SK-N-SH treated with all-trans-retinoic acid at 6 μM for 48 hours (cell line): ENCODE results near the gene DOK6.

ENCODE experiments used
- ATAC-seq: fragments of 200-7000 bp; cut with Tn5 transposase; 3 replicates; pipeline ENCODE4 v1.9.1; 2020; ENCODE audit warnings: mild to moderate bottlenecking, moderate library complexity
- ARNTL ChIP-seq: fragments of 450-650 bp; formaldehyde crosslinking; IDR thresholded peaks from 2 replicates; pipeline ENCODE4 v1.5.0; 2020; ENCODE audit warnings: low read depth, mild to moderate bottlenecking, moderate library complexity, borderline replicate concordance
- BACH2 ChIP-seq: fragments of 250-450 bp; sonication (Bioruptor Pico); IDR thresholded peaks from 2 replicates; pipeline ENCODE4 v1.9.0; 2021; ENCODE audit warnings: mild to moderate bottlenecking, borderline replicate concordance
- CSDC2 ChIP-seq: fragments of 250-450 bp; sonication (Bioruptor Pico); IDR thresholded peaks from 2 replicates; pipeline ENCODE4 v1.5.0; 2020; ENCODE audit warnings: mild to moderate bottlenecking, moderate library complexity
- ESRRG ChIP-seq: fragments of 250-450 bp; sonication (Bioruptor Pico); IDR thresholded peaks from 2 replicates; pipeline ENCODE4 v1.6.1; 2021; ENCODE audit warnings: mild to moderate bottlenecking
- GLIS3 ChIP-seq: fragments of 250-450 bp; sonication (Bioruptor Pico); IDR thresholded peaks from 2 replicates; pipeline ENCODE4 v1.5.0; 2020; ENCODE audit warnings: mild to moderate bottlenecking, moderate library complexity
- ISL1 ChIP-seq: fragments of 250-450 bp; sonication (Bioruptor Pico); IDR thresholded peaks from 2 replicates; pipeline ENCODE4 v2.1.2; 2022; ENCODE audit warnings: mild to moderate bottlenecking, moderate library complexity
- OSR1 ChIP-seq: fragments of 250-450 bp; sonication (Bioruptor Pico); IDR thresholded peaks from 2 replicates; pipeline ENCODE4 v1.8.0; 2022; ENCODE audit warnings: moderate library complexity, mild to moderate bottlenecking, inconsistent platforms
- PPARA ChIP-seq: fragments of 250-450 bp; sonication (Bioruptor Pico); IDR thresholded peaks from 2 replicates; pipeline ENCODE4 v1.5.0; 2020; ENCODE audit warnings: mild to moderate bottlenecking, borderline replicate concordance
- RARB ChIP-seq: fragments of 250-450 bp; sonication (Bioruptor Pico); IDR thresholded peaks from 2 replicates; pipeline ENCODE4 v1.8.0; 2021; ENCODE audit warnings: mild to moderate bottlenecking, moderate library complexity
- SNAI2 ChIP-seq: fragments of 250-450 bp; sonication (Bioruptor Pico); IDR thresholded peaks from 2 replicates; pipeline ENCODE4 v1.5.0; 2020; ENCODE audit warnings: mild to moderate bottlenecking, moderate library complexity
- TCF4 ChIP-seq: fragments of 250-450 bp; sonication (Bioruptor Pico); IDR thresholded peaks from 2 replicates; pipeline ENCODE4 v1.8.0; 2021; ENCODE audit warnings: mild to moderate bottlenecking, moderate library complexity, borderline replicate concordance
- TOX ChIP-seq: fragments of 250-450 bp; sonication (Bioruptor Pico); IDR thresholded peaks from 2 replicates; pipeline ENCODE4 v1.8.0; 2021; ENCODE audit warnings: mild to moderate bottlenecking, moderate library complexity, borderline replicate concordance
- ZC3H10 ChIP-seq: fragments of 250-450 bp; sonication (Bioruptor Pico); IDR thresholded peaks from 2 replicates; pipeline ENCODE4 v1.5.1; 2021; ENCODE audit warnings: mild to moderate bottlenecking, moderate library complexity
- ZFP3 ChIP-seq: fragments of 250-450 bp; sonication (Bioruptor Pico); IDR thresholded peaks from 2 replicates; pipeline ENCODE4 v1.5.0; 2020; ENCODE audit warnings: mild to moderate bottlenecking, moderate library complexity
- ZFP30 ChIP-seq: fragments of 450-650 bp; formaldehyde crosslinking; IDR thresholded peaks from 2 replicates; pipeline ENCODE4 v1.5.0; 2022; ENCODE audit warnings: mild to moderate bottlenecking, moderate library complexity
- ZNF70 ChIP-seq: fragments of 450-650 bp; formaldehyde crosslinking; IDR thresholded peaks from 2 replicates; pipeline ENCODE4 v1.5.0; 2020; ENCODE audit warnings: mild to moderate bottlenecking, moderate library complexity
- ZNF8 ChIP-seq: fragments of 450-650 bp; formaldehyde crosslinking; IDR thresholded peaks from 2 replicates; pipeline ENCODE4 v1.5.0; 2020; ENCODE audit warnings: mild to moderate bottlenecking, moderate library complexity
- TF ChIP-seq, protein P1 (sequence below): fragments of 250-450 bp; sonication (Bioruptor Pico); IDR thresholded peaks from 2 replicates; pipeline ENCODE4 v1.8.0; 2020; ENCODE audit warnings: mild to moderate bottlenecking, moderate library complexity, borderline replicate concordance
- TF ChIP-seq, protein P2 (sequence below): fragments of 250-450 bp; sonication (Bioruptor Pico); IDR thresholded peaks from 2 replicates; pipeline ENCODE4 v1.5.1; 2020; ENCODE audit warnings: low read depth, mild to moderate bottlenecking, moderate library complexity
- TF ChIP-seq, protein P3 (sequence below): fragments of 250-450 bp; sonication (Bioruptor Pico); IDR thresholded peaks from 2 replicates; pipeline ENCODE4 v1.5.0; 2020; ENCODE audit warnings: mild to moderate bottlenecking, moderate library complexity
- TF ChIP-seq, protein P4 (sequence below): fragments of 250-450 bp; sonication (Bioruptor Pico); IDR thresholded peaks from 2 replicates; pipeline ENCODE4 v1.5.1; 2021; ENCODE audit warnings: mild to moderate bottlenecking, moderate library complexity
- TF ChIP-seq, protein P5 (sequence below): fragments of 250-450 bp; sonication (Bioruptor Pico); IDR thresholded peaks from 2 replicates; pipeline ENCODE4 v1.8.0; 2021; ENCODE audit warnings: low read depth, mild to moderate bottlenecking, moderate library complexity, borderline replicate concordance

Gene DOK6

GRCh38 chr18:69874058-69874457 lies 473.4 kb downstream of the DOK6 start:
- TF ChIP-seq ZNF8 (no peak), ZC3H10 (CRISPR knock-in tag) (no peak), ISL1 (CRISPR knock-in tag) (no peak), CSDC2 (CRISPR knock-in tag) (no peak), ZFP3 (CRISPR knock-in tag) (no peak), SNAI2 (CRISPR knock-in tag) (no peak), TCF4 (CRISPR knock-in tag) (no peak), ZNF70 (no peak), TOX (no peak), OSR1 (CRISPR knock-in tag) (no peak), ESRRG (CRISPR knock-in tag) (no peak), ZFP30 (CRISPR knock-in tag) (no peak), BACH2 (CRISPR knock-in tag) (no peak), PPARA (CRISPR knock-in tag) (no peak), RARB (no peak), ARNTL (no peak), GLIS3 (CRISPR knock-in tag) (no peak)
- TF ChIP-seq, protein P1, sequence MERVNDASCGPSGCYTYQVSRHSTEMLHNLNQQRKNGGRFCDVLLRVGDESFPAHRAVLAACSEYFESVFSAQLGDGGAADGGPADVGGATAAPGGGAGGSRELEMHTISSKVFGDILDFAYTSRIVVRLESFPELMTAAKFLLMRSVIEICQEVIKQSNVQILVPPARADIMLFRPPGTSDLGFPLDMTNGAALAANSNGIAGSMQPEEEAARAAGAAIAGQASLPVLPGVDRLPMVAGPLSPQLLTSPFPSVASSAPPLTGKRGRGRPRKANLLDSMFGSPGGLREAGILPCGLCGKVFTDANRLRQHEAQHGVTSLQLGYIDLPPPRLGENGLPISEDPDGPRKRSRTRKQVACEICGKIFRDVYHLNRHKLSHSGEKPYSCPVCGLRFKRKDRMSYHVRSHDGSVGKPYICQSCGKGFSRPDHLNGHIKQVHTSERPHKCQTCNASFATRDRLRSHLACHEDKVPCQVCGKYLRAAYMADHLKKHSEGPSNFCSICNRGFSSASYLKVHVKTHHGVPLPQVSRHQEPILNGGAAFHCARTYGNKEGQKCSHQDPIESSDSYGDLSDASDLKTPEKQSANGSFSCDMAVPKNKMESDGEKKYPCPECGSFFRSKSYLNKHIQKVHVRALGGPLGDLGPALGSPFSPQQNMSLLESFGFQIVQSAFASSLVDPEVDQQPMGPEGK (CRISPR knock-in tag) = no peak
- TF ChIP-seq, protein P2, sequence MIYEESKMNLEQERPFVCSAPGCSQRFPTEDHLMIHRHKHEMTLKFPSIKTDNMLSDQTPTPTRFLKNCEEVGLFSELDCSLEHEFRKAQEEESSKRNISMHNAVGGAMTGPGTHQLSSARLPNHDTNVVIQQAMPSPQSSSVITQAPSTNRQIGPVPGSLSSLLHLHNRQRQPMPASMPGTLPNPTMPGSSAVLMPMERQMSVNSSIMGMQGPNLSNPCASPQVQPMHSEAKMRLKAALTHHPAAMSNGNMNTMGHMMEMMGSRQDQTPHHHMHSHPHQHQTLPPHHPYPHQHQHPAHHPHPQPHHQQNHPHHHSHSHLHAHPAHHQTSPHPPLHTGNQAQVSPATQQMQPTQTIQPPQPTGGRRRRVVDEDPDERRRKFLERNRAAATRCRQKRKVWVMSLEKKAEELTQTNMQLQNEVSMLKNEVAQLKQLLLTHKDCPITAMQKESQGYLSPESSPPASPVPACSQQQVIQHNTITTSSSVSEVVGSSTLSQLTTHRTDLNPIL (CRISPR knock-in tag) = no peak
- TF ChIP-seq, protein P3, sequence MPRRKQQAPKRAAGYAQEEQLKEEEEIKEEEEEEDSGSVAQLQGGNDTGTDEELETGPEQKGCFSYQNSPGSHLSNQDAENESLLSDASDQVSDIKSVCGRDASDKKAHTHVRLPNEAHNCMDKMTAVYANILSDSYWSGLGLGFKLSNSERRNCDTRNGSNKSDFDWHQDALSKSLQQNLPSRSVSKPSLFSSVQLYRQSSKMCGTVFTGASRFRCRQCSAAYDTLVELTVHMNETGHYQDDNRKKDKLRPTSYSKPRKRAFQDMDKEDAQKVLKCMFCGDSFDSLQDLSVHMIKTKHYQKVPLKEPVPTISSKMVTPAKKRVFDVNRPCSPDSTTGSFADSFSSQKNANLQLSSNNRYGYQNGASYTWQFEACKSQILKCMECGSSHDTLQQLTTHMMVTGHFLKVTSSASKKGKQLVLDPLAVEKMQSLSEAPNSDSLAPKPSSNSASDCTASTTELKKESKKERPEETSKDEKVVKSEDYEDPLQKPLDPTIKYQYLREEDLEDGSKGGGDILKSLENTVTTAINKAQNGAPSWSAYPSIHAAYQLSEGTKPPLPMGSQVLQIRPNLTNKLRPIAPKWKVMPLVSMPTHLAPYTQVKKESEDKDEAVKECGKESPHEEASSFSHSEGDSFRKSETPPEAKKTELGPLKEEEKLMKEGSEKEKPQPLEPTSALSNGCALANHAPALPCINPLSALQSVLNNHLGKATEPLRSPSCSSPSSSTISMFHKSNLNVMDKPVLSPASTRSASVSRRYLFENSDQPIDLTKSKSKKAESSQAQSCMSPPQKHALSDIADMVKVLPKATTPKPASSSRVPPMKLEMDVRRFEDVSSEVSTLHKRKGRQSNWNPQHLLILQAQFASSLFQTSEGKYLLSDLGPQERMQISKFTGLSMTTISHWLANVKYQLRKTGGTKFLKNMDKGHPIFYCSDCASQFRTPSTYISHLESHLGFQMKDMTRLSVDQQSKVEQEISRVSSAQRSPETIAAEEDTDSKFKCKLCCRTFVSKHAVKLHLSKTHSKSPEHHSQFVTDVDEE = no peak
- no peak for ATAC-seq

DNA sequence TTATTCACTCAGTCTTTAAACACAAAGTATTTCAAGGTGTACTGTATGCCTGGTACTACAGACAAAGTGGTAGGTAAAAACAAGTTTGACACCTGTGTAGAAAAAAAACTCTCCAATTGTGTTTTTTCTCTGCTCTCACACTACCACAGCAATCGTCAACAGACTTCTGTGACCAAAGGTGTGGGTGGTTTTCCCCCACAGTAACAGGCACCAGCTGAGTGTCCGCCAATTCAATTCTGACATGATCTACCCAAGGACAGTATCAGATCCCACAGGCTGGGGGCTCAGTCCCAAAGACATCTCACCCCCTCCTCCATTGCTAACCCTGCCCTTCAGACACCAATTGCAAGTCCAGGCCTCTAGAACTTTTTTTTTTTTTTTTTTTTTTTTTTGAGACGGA lies 475.8 kb downstream of the DOK6 start:
- TF ChIP-seq TCF4 (CRISPR knock-in tag) = no peak
- no peak for TF ChIP-seq GLIS3 (CRISPR knock-in tag)
- TF ChIP-seq ARNTL = no peak
- TF ChIP-seq, protein P1 (CRISPR knock-in tag) = no peak
- no peak for TF ChIP-seq PPARA (CRISPR knock-in tag)
- no peak for TF ChIP-seq CSDC2 (CRISPR knock-in tag)
- TF ChIP-seq ESRRG (CRISPR knock-in tag) = no peak
- TF ChIP-seq, protein P2 (CRISPR knock-in tag) = no peak
- no peak for TF ChIP-seq ZC3H10 (CRISPR knock-in tag)
- no peak for TF ChIP-seq BACH2 (CRISPR knock-in tag)
- TF ChIP-seq ZNF8 = no peak
- TF ChIP-seq RARB = no peak
- TF ChIP-seq, protein P4, sequence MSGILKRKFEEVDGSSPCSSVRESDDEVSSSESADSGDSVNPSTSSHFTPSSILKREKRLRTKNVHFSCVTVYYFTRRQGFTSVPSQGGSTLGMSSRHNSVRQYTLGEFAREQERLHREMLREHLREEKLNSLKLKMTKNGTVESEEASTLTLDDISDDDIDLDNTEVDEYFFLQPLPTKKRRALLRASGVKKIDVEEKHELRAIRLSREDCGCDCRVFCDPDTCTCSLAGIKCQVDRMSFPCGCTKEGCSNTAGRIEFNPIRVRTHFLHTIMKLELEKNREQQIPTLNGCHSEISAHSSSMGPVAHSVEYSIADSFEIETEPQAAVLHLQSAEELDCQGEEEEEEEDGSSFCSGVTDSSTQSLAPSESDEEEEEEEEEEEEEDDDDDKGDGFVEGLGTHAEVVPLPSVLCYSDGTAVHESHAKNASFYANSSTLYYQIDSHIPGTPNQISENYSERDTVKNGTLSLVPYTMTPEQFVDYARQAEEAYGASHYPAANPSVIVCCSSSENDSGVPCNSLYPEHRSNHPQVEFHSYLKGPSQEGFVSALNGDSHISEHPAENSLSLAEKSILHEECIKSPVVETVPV (CRISPR knock-in tag) = no peak
- no peak for TF ChIP-seq ISL1 (CRISPR knock-in tag)
- no peak for TF ChIP-seq ZFP3 (CRISPR knock-in tag)
- TF ChIP-seq ZNF70 = no peak
- TF ChIP-seq OSR1 (CRISPR knock-in tag) = no peak
- TF ChIP-seq, protein P5, sequence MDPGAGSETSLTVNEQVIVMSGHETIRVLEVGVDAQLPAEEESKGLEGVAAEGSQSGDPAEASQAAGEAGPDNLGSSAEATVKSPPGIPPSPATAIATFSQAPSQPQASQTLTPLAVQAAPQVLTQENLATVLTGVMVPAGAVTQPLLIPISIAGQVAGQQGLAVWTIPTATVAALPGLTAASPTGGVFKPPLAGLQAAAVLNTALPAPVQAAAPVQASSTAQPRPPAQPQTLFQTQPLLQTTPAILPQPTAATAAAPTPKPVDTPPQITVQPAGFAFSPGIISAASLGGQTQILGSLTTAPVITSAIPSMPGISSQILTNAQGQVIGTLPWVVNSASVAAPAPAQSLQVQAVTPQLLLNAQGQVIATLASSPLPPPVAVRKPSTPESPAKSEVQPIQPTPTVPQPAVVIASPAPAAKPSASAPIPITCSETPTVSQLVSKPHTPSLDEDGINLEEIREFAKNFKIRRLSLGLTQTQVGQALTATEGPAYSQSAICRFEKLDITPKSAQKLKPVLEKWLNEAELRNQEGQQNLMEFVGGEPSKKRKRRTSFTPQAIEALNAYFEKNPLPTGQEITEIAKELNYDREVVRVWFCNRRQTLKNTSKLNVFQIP = no peak
- TF ChIP-seq SNAI2 (CRISPR knock-in tag) = no peak
- TF ChIP-seq, all 23 proteins: peak for 0
- ATAC-seq = no peak
